H9 (cell line): ENCODE data around the gene CDK14. TPM values are rescaled to one million over a fixed set of nuclear protein-coding genes. Genes with fewer than 3 reads are reported as not detected.

Experiments
- DNase-seq: peaks from one replicate; pipeline ENCODE4 v3.0.0-alpha.2; 2017
- H2AFZ ChIP-seq: one replicate; pipeline ENCODE4 v1.6.1; 2013; ENCODE audit warnings: mild to moderate bottlenecking, low read length, control low read depth, moderate library complexity
- H2AK5ac ChIP-seq: 2 replicates; pipeline ENCODE4 v1.6.1; 2013; ENCODE audit warnings: low read length, control low read depth, mixed read lengths; ENCODE audit not compliant: insufficient read length
- H2BK120ac ChIP-seq: one replicate; pipeline ENCODE4 v1.6.1; 2013; ENCODE audit warnings: low read depth, mild to moderate bottlenecking, low read length, control low read depth, inconsistent platforms; ENCODE audit not compliant: poor library complexity, severe bottlenecking
- H2BK12ac ChIP-seq: 2 replicates; pipeline ENCODE4 v1.6.1; 2013; ENCODE audit warnings: low read length, control low read depth, mixed read lengths, low read depth; ENCODE audit not compliant: insufficient read length
- H2BK15ac ChIP-seq: 2 replicates; pipeline ENCODE4 v1.6.1; 2013; ENCODE audit warnings: low read depth, low read length, control low read depth
- H2BK20ac ChIP-seq: one replicate; pipeline ENCODE4 v1.6.1; 2013; ENCODE audit warnings: low read depth, mild to moderate bottlenecking, low read length, control low read depth, inconsistent platforms; ENCODE audit not compliant: poor library complexity, severe bottlenecking
- H2BK5ac ChIP-seq: 2 replicates; pipeline ENCODE4 v1.6.1; 2013; ENCODE audit warnings: low read length, control low read depth, mixed read lengths; ENCODE audit not compliant: insufficient read length
- H3K14ac ChIP-seq: 2 replicates; pipeline ENCODE4 v1.6.1; 2013; ENCODE audit warnings: low read length, control low read depth; ENCODE audit not compliant: insufficient read depth
- H3K18ac ChIP-seq: 2 replicates; pipeline ENCODE4 v1.6.1; 2013; ENCODE audit warnings: low read depth, mild to moderate bottlenecking, mixed read lengths, low read length, control low read depth; ENCODE audit not compliant: insufficient read length
- H3K23ac ChIP-seq: 2 replicates; pipeline ENCODE4 v1.6.1; 2013; ENCODE audit warnings: low read length, control low read depth, mixed read lengths, low read depth; ENCODE audit not compliant: insufficient read length
- H3K23me2 ChIP-seq: 2 replicates; pipeline ENCODE4 v1.6.1; 2013; ENCODE audit warnings: low read depth, mild to moderate bottlenecking, mixed read lengths, low read length, control low read depth; ENCODE audit not compliant: insufficient read length, poor library complexity, severe bottlenecking
- H3K27ac ChIP-seq: 2 replicates; pipeline ENCODE4 v1.5.1; 2013; ENCODE audit warnings: low read length, control low read depth, mixed read lengths, low read depth; ENCODE audit not compliant: insufficient read length
- H3K27me3 ChIP-seq: 2 replicates; pipeline ENCODE4 v1.6.1; 2013; ENCODE audit warnings: low read length, control low read depth, inconsistent platforms; ENCODE audit not compliant: insufficient read depth
- H3K4ac ChIP-seq: 2 replicates; pipeline ENCODE4 v1.6.1; 2013; ENCODE audit warnings: low read depth, mild to moderate bottlenecking, control low read depth, inconsistent platforms, low read length, moderate library complexity
- H3K4me1 ChIP-seq: 2 replicates; pipeline ENCODE4 v1.6.1; 2013; ENCODE audit warnings: low read length, control low read depth, inconsistent platforms; ENCODE audit not compliant: insufficient read depth
- H3K4me2 ChIP-seq: 2 replicates; pipeline ENCODE4 v1.6.1; 2013; ENCODE audit warnings: low read length, control low read depth, mixed read lengths; ENCODE audit not compliant: insufficient read length, insufficient read depth
- H3K56ac ChIP-seq: 2 replicates; pipeline ENCODE4 v1.6.1; 2013; ENCODE audit warnings: low read depth, mild to moderate bottlenecking, mixed read lengths, low read length, control low read depth; ENCODE audit not compliant: insufficient read length
- H3K79me1 ChIP-seq: 2 replicates; pipeline ENCODE4 v1.6.1; 2013; ENCODE audit warnings: low read depth, mild to moderate bottlenecking, moderate library complexity, low read length, control low read depth, inconsistent platforms; ENCODE audit not compliant: insufficient read depth, poor library complexity, severe bottlenecking
- H3K79me2 ChIP-seq: 2 replicates; pipeline ENCODE4 v1.6.1; 2013; ENCODE audit warnings: low read length, control low read depth, inconsistent platforms; ENCODE audit not compliant: insufficient read depth
- H3K9ac ChIP-seq: 2 replicates; pipeline ENCODE4 v1.6.1; 2013; ENCODE audit warnings: low read length, control low read depth, mixed read lengths; ENCODE audit not compliant: insufficient read length; ENCODE audit errors: extremely low read depth
- H3K9me3 ChIP-seq: one replicate; pipeline ENCODE4 v1.6.1; 2013; ENCODE audit warnings: low read depth, low read length, inconsistent platforms; ENCODE audit not compliant: control insufficient read depth
- H3T11ph ChIP-seq: one replicate; pipeline ENCODE4 v1.6.1; 2013; ENCODE audit warnings: mild to moderate bottlenecking, low read length, control low read depth, inconsistent platforms
- H4K20me1 ChIP-seq: one replicate; pipeline ENCODE4 v1.6.1; 2013; ENCODE audit not compliant: control insufficient read depth, insufficient read length, insufficient read depth
- H4K5ac ChIP-seq: 2 replicates; pipeline ENCODE4 v1.6.1; 2013; ENCODE audit warnings: low read depth, mild to moderate bottlenecking, mixed read lengths, low read length, control low read depth; ENCODE audit not compliant: insufficient read length
- H4K8ac ChIP-seq: replicated peaks from 2 replicates; pipeline ENCODE4 v1.6.1; 2013; ENCODE audit warnings: low read length, control low read depth, mixed read lengths, low read depth; ENCODE audit not compliant: insufficient read length
- H4K91ac ChIP-seq: 2 replicates; pipeline ENCODE4 v1.6.1; 2013; ENCODE audit warnings: low read depth, mild to moderate bottlenecking, moderate library complexity, mixed read lengths, low read length, control low read depth; ENCODE audit not compliant: insufficient read length
- H3K27ac Mint-ChIP-seq, 3 experiments: 2 replicates in 2 of 3; 3 replicates in 1 of 3; pipeline ENCODE4 v1.8.0; 2020 to 2021; ENCODE audit warnings: mixed read lengths in 3 of 3, mild to moderate bottlenecking in 1 of 3, moderate library complexity in 1 of 3
- H3K27me3 Mint-ChIP-seq: 2 replicates; pipeline ENCODE4 v1.8.0; 2021; ENCODE audit warnings: low read depth, mild to moderate bottlenecking, moderate library complexity, mixed read lengths
- H3K36me3 Mint-ChIP-seq, 3 experiments: 2 replicates in 2 of 3; 3 replicates in 1 of 3; pipeline ENCODE4 v1.8.0; 2020 to 2021; ENCODE audit warnings: low read depth in 3 of 3, mixed read lengths in 3 of 3; ENCODE audit not compliant: insufficient read depth in 1 of 3
- H3K4me1 Mint-ChIP-seq, 2 experiments: 2 replicates each; pipeline ENCODE4 v1.8.0; 2020; ENCODE audit warnings: mixed read lengths in 2 of 2
- H3K4me3 Mint-ChIP-seq, 2 experiments: 2 replicates in 1 of 2; 3 replicates in 1 of 2; pipeline ENCODE4 v1.8.0; 2020 to 2021; ENCODE audit warnings: mild to moderate bottlenecking in 2 of 2, mixed read lengths in 2 of 2, moderate library complexity in 1 of 2
- H3K9me3 Mint-ChIP-seq, 2 experiments: 2 replicates in 1 of 2; 3 replicates in 1 of 2; pipeline ENCODE4 v1.8.0; 2020; ENCODE audit warnings: mild to moderate bottlenecking in 2 of 2, mixed read lengths in 2 of 2, moderate library complexity in 1 of 2
- CTCF ChIP-seq: fragments of 200-600 bp; sonication (generic); conservative IDR thresholded peaks from 3 replicates; pipeline ENCODE4 v1.8.0; 2021; ENCODE audit warnings: antibody characterized with exemption, mild to moderate bottlenecking
- WGBS: extraction: QIAGEN DNeasy Blood & Tissue Kit; methylation state at CpG from one replicate; pipeline ENCODE4 v1.1.7; 2013; ENCODE audit warnings: missing lambda C conversion rate, low lambda C conversion rate, mixed read lengths; ENCODE audit not compliant: insufficient read length; ENCODE audit errors: extremely low coverage; 5-methylcytosine and 5-hydroxymethylcytosine counted together
- total RNA-seq: library from RNA; stranded (reverse); gene quantifications from 2 replicates; pipeline ENCODE4 v1.2.1, GENCODE V29; 2021

The CDK14 gene
- total RNA-seq, 1 experiment from 2014 or later, result 23.9 TPM

GRCh38 chr7:90603346-90603745 is 7.2 kb downstream of the CDK14 start:
- no peak overlapping the region for H3K27ac ChIP-seq
- Mint-ChIP-seq H3K9me3 (no peaks in the 10 kb centered on the region), H3K27me3 (no peaks in the 10 kb centered on the region), H3K27ac (no peak overlapping the region), H3K4me3 (no peak overlapping the region), H3K36me3 (no peaks in the 10 kb centered on the region), H3K4me1 (peaks cover 8 to 17% of the 10 kb centered on the region in 2 experiments; a peak in 3 of 4 replicates)
- H4K8ac ChIP-seq, result no peak overlapping the region
- H2BK12ac ChIP-seq, result no peak overlapping the region
- H4K91ac ChIP-seq, result no peak overlapping the region
- H3K4ac ChIP-seq, result no peak overlapping the region
- H3K18ac ChIP-seq, result no peak overlapping the region
- H2BK120ac ChIP-seq, result no peak overlapping the region
- WGBS, result no CpG with 5 or more reads among the region's 1 CpG
- no peak overlapping the region for H2AK5ac ChIP-seq
- TF ChIP-seq CTCF, result no peak
- no peak overlapping the region for H3K4me2 ChIP-seq
- no peak for DNase-seq
- H3K27me3 ChIP-seq, result no peaks in the 10 kb centered on the region
- no peaks in the 10 kb centered on the region; the same call in 1 of the 2 replicates for H3K4me1 ChIP-seq
- H3K79me1 ChIP-seq, result no peaks in the 10 kb centered on the region
- H3K9me3 ChIP-seq, result no peaks in the 10 kb centered on the region
- peaks cover 21% of the 10 kb centered on the region; the same call in 1 of the 2 replicates for H3K79me2 ChIP-seq
- no peak overlapping the region for H2BK15ac ChIP-seq
- H4K5ac ChIP-seq, result no peak overlapping the region
- H3K56ac ChIP-seq, result no peak overlapping the region
- no peak overlapping the region for H3K23ac ChIP-seq
- H4K20me1 ChIP-seq, result no peaks in the 10 kb centered on the region
- no peak overlapping the region for H3K14ac ChIP-seq
- no peak overlapping the region for H2BK20ac ChIP-seq
- H3K9ac ChIP-seq, result no peak overlapping the region
- H2AFZ ChIP-seq, result no peak overlapping the region
- no peak overlapping the region for H3T11ph ChIP-seq
- no peak overlapping the region for H2BK5ac ChIP-seq
- no peaks in the 10 kb centered on the region for H3K23me2 ChIP-seq
